Measurements from ENCODE around the gene KAZN. TPM values are rescaled to one million over a fixed set of nuclear protein-coding genes. Genes with fewer than 3 reads are reported as not detected.

Gene KAZN
- polyA plus RNA-seq, 1 donor (not counting 4 experiments of a cell fraction or from before 2014, with no cell fraction given) = 5.9 TPM

DNA sequence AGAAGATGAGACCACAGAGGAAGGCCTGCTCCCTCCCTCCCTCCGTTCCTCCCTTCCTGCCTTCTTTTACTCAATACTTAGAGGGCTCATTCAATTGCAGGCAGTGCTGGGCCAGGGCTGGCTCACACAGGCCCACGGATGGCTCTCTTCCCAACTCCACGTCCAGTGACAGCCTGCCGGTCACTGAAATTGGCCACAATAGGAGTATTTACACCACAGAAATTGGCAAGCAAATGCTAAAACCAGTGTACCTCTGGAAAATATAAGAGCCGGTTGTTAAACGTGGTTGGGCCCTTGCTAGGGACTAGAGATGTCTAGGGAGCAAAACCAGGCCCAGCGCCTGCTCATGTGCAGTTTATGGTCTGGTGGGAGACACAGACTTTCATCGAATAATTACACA is 482.6 kb downstream of the KAZN start:
- Histone ChIP-seq H3K4me2 (ENCODE audit: control insufficient read depth, extremely low read depth, insufficient read depth, low read depth, low read length) (no peak overlapping the region), H2AFZ (ENCODE audit: control insufficient read depth, low read length) (no peak overlapping the region), H3K27ac (ENCODE audit: control insufficient read depth, insufficient read depth, low read length) (no peak overlapping the region), H3K9ac (ENCODE audit: control insufficient read depth, extremely low read depth, insufficient read depth, low read length) (no peak overlapping the region), H3K4me1 (ENCODE audit: control insufficient read depth, extremely low read depth, insufficient read depth, low read length) (peaks cover 6% of the 10 kb centered on the region), H4K20me1 (ENCODE audit: control insufficient read depth, extremely low read depth, insufficient read depth, low read length) (no peaks in the 10 kb centered on the region), H3K27me3 (ENCODE audit: control insufficient read depth, extremely low read depth, insufficient read depth, low read length) (no peaks in the 10 kb centered on the region), H3K9me1 (ENCODE audit: control insufficient read depth, extremely low read depth, insufficient read depth, low read length) (no peaks in the 10 kb centered on the region), H3K79me2 (ENCODE audit: control insufficient read depth, insufficient read depth, low read length) (no peaks in the 10 kb centered on the region), H3K36me3 (ENCODE audit: control insufficient read depth in 2 of 2, extremely low read depth in 1 of 2, insufficient read depth in 2 of 2, low read length in 2 of 2) (no peaks in the 10 kb centered on the region), H3K4me3 (ENCODE audit: control insufficient read depth in 2 of 3, extremely low read depth in 1 of 3, insufficient read depth in 2 of 3, low read depth in 1 of 3, low read length in 3 of 3) (no peak overlapping the region), H3K9me3 (ENCODE audit: control insufficient read depth, low read depth, low read length) (no peaks in the 10 kb centered on the region)
- no peak for FAIRE-seq
- TF ChIP-seq, protein P1, sequence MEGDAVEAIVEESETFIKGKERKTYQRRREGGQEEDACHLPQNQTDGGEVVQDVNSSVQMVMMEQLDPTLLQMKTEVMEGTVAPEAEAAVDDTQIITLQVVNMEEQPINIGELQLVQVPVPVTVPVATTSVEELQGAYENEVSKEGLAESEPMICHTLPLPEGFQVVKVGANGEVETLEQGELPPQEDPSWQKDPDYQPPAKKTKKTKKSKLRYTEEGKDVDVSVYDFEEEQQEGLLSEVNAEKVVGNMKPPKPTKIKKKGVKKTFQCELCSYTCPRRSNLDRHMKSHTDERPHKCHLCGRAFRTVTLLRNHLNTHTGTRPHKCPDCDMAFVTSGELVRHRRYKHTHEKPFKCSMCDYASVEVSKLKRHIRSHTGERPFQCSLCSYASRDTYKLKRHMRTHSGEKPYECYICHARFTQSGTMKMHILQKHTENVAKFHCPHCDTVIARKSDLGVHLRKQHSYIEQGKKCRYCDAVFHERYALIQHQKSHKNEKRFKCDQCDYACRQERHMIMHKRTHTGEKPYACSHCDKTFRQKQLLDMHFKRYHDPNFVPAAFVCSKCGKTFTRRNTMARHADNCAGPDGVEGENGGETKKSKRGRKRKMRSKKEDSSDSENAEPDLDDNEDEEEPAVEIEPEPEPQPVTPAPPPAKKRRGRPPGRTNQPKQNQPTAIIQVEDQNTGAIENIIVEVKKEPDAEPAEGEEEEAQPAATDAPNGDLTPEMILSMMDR (optimal IDR thresholded peaks at IDR 0.05 in 1 of 3, IDR thresholded peaks at IDR 0.05 in 1 of 3, conservative IDR thresholded peaks at IDR 0.05 in 1 of 3; ENCODE audit: extremely low read depth in 1 of 3, insufficient read depth in 2 of 3, low read length in 3 of 3) = no peak
- TF ChIP-seq EZH2 (IDR thresholded peaks at IDR 0.05; ENCODE audit: low read length) = no peak
- DNase-seq (ENCODE audit: low read depth, low spot score) = no peak
- dilution Hi-C loops (cut with MboI; ENCODE audit: extremely low pct_ligation_motif_present, low sequenced_read_pairs) = loop anchor here (25.0 kb wide), 1 partner anchor 294 kb away; no protein-coding TSS in a partner anchor

DNA sequence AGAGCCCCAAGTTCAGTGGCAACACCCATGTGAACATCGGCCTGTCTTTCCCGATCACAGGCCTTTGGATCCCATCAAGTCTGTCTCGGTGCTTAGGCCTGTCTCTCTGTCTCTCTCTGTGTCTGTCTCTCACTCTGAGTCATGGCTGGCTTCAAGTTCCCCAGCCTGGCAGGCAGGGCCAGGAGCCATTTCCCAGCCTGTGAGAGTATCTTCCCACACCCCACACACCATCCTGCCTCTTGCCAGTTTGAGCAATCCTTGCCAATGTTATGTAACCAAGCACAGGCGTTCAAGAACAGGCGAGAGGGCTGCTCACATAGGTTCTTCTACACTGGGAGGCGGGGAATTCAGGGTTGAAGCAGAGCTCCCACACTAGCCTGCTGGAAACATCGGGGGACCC is 485.1 kb downstream of the KAZN start:
- Histone ChIP-seq H3K9ac (ENCODE audit: control insufficient read depth, extremely low read depth, insufficient read depth, low read length) (no peak overlapping the region), H3K4me3 (ENCODE audit: control insufficient read depth in 2 of 3, extremely low read depth in 1 of 3, insufficient read depth in 2 of 3, low read depth in 1 of 3, low read length in 3 of 3) (no peak overlapping the region), H3K9me3 (ENCODE audit: control insufficient read depth, low read depth, low read length) (no peaks in the 10 kb centered on the region), H3K36me3 (ENCODE audit: control insufficient read depth in 2 of 2, extremely low read depth in 1 of 2, insufficient read depth in 2 of 2, low read length in 2 of 2) (no peaks in the 10 kb centered on the region), H3K4me2 (ENCODE audit: control insufficient read depth, extremely low read depth, insufficient read depth, low read depth, low read length) (no peak overlapping the region), H2AFZ (ENCODE audit: control insufficient read depth, low read length) (peak overlapping the region; percentile 23), H4K20me1 (ENCODE audit: control insufficient read depth, extremely low read depth, insufficient read depth, low read length) (no peaks in the 10 kb centered on the region), H3K4me1 (ENCODE audit: control insufficient read depth, extremely low read depth, insufficient read depth, low read length) (peaks cover 6% of the 10 kb centered on the region), H3K27ac (ENCODE audit: control insufficient read depth, insufficient read depth, low read length) (no peak overlapping the region), H3K9me1 (ENCODE audit: control insufficient read depth, extremely low read depth, insufficient read depth, low read length) (no peaks in the 10 kb centered on the region), H3K27me3 (ENCODE audit: control insufficient read depth, extremely low read depth, insufficient read depth, low read length) (no peaks in the 10 kb centered on the region), H3K79me2 (ENCODE audit: control insufficient read depth, insufficient read depth, low read length) (no peaks in the 10 kb centered on the region)
- FAIRE-seq (peak; percentile 82), DNase-seq (ENCODE audit: low read depth, low spot score) (peak; percentile 19)
- dilution Hi-C loops (cut with MboI; ENCODE audit: extremely low pct_ligation_motif_present, low sequenced_read_pairs) = loop anchor here (25.0 kb wide), 1 partner anchor 296 kb away; no protein-coding TSS in a partner anchor
- TF ChIP-seq, protein P1 (optimal IDR thresholded peaks at IDR 0.05 in 1 of 3, IDR thresholded peaks at IDR 0.05 in 1 of 3, conservative IDR thresholded peaks at IDR 0.05 in 1 of 3; ENCODE audit: extremely low read depth in 1 of 3, insufficient read depth in 2 of 3, low read length in 3 of 3) = no peak
- TF ChIP-seq EZH2 (IDR thresholded peaks at IDR 0.05; ENCODE audit: low read length) = no peak
